Eye (tissue), 1 donor: ENCODE measurements around the gene MATCAP1.
A peak's percentile ranks its signal among the peaks of the same experiment; 100 is the strongest.

Experiments used
- DNase-seq: peaks from one replicate; pipeline ENCODE4 v3.0.0-alpha.2; 2015

The MATCAP1 gene

DNA sequence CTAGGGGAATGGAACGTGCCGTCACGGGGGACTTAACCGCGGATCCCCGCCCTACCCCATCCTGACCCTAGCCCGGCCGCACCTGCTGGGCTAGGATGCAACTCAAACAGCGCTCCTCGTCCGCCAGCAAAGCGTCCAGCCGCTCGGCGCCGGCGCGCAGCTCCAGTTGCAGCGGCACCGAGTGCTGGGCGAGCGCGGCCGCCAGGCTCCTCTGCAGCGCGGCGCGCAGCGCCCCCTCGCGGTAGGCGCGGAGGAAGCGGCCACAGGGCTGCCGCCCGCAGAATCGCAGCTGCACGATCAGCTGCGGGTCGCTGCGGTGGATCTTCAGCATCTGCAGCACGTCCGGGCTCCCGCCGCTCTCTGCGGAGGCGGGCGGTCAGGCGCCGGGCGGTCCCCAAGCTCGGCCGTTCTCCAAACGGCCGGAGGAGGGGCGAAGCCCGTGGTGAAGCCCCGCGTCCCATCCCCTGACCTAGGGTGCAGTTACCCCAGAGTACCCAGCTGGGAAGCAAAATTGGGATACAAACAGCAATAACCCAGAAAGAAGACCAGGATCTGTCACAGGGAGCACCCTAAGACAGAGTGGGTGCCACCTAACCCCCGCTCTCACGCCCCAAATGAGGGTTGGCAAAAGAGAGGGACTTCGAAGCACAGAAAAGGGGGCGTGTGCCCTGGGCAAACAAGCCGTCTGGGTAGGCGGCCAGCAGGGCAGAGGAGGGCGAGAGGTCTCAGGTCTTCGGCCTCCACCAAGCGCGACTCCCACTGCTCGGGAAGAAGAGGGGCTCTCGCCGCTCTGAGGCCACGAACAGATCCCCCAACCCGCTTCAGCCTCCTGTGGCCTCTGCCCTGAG is 28.2 kb downstream of the MATCAP1 start:
- DNase-seq = peak; percentile 93

DNA sequence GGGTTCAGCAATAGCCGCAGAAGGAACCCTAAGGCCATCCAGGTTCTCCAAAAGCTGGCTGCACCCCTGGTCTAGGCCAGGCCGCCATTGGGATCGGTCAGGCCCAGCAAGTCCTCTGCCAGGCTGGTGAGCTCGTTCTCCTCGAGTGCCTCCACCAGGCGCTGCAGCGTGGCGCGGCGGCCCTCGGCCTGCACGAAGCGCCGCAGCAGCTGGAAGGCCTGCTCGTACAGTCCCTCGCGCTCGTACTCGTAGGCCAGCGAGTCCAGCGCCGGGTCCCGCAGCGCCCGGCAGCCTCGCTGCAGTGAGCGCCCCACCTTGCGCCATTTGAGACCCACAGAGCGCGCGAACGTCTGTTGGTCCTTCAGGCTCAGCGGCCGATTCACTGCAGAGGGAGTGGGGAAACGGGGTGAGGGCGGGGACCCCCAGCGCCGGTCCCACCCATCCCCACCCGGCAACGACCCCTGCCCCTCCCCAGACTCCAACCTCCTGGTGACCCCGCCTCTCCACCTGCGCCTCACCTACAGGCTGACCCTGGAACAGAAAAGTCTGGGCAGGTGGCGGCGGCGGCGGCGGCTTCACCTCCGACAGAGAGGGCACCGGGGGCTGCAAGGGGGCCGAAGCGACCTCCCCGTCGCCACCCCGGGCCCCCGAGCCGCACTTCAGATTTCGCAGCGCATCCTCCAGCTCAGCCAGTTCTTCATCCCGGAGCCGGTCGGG is 29.0 kb downstream of the MATCAP1 start:
- DNase-seq = peak; percentile 48

DNA sequence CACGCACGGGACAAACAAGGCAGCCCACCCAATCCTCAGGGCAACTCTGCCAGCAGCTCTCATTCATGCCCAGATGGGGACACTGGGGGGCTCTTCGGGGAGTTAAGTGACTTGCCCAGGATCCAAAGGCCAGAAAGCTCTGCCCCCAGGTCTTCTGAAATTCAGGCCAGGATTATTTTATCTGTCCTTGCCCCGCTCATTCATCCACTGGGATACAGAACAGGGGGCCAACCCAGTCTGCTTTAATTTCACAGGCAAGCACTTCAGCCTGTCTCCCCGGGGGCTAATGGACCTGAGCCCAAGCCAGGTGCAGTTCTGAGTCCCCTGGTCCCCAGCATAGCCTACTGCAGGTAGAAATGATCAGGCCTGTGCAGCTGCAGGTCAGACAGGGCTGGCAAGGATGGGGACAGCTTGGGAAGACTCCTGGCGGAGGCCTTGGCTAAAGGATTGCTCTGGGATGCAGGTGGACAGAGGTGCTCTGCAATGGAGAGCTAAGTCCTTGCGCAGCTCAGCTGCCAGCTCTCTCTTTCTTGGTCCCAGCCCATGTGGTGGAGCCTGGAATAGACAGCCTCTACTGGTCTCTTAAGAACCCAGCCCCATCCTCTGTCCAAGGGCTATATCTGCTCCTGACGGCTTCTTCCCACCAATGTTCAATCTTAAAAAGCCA is 32.2 kb downstream of the MATCAP1 start:
- no peak for DNase-seq

DNA sequence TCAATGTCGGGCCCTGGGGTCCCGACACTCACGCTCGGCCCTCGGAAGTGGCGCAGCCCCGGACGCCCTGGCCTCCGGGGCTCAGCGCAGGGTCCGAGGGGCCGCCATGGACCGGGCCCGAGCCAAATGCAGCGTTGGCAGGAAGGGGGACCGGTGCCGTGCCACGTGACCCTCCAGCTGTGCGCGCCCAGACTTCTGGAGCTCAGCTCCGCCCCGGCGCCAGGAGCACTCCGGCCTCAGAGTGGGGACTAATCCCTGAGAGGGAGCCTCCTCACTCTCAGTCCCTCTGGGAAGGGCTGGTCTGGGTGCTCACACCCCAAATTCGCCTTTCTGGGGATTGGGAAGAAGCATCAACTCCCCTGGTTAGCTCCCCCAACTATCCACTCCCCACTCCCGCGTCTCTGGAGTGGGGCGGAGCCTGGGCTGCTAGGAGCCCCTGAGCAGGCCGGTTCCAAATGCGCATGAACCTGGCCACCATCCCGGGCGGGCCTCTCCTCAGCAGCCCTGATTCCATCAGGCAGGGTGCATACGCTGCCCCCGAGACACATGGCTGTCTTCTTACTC is 32.8 kb downstream of the MATCAP1 start, which contains the start of gene B3GNT9:
B3GNT9 (minus strand) TSS at position 166 of the 564 bp plus-strand sequence. CDS start 513 bp downstream, outside the sequence.
- peak; percentile 85 for DNase-seq

DNA sequence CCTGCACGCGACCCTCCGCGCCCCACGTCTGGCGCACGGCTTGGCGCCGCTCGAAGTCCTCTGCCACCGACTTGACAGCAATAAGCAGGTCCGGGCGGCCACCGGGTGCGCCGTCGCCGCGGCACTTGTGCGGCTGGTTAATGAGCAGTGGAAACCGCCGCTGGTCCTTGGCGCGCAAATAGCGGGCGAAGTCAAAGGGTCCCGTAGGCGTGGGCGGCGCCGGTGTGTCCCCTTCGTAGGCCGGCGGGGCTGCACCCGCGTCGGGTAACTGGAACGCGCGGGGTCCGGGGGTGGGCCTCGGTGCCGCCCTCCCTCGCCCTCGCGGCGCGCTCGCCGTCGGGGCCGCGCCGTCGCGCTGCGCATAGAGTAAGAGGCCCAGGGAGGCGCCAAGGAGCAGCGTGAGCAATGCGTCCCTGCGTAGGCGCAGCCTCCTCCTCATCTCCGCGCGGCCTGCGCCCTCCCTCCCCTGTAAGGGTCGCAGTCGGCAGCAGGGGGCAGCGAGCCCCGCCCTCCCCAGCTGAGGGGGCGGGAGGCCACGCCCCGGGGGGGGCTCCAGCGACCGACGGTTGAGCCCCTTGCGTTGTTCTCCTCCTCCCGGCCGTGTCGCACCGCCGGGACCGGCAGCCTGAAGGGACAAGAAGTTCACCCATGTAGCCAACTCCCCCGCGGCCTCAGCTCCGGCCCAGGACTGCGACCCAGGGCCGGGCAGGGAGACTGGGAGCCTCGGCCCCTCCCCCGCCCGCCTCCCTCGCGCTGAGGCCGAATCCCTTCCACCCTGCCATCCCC is 33.5 kb downstream of the MATCAP1 start:
- peak; percentile 77 for DNase-seq

DNA sequence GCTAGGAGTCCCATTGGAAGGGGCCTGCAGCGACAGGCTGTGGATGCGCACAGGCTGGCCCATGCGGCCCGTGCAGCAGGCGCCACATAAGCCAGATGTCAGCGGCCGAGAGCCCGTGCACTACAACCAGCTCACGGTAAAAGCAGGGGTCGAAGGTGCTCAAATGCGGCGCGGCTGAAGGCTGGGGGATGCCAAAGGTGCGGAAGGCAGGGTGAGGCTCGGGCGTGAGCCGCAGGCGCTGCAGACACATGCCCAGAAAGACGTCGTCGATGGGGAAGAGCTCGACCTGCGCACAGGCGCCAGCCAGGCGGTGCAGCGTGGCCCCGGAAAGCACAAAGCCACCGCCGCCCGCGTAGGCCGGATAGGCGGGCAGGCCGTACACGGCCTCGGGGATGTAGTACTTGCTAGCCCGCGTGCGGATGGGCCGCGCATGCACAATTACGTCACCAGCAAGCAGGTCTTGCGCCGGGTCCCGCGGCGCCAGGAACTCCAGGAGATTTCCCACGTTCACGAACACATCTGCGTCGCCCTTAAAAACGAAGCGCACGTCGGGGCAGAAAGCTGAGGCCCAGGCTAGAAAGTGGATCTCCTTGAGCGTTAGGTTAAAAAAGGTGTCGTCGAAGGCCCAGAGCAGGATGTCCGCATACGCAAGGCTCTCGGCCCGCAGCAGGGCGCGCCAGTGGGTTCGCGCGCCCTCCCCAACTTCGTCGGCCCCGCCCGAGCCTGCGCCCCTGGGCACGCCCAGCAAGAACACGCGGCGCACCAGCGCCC is 34.3 kb downstream of the MATCAP1 start:
- no peak for DNase-seq

DNA sequence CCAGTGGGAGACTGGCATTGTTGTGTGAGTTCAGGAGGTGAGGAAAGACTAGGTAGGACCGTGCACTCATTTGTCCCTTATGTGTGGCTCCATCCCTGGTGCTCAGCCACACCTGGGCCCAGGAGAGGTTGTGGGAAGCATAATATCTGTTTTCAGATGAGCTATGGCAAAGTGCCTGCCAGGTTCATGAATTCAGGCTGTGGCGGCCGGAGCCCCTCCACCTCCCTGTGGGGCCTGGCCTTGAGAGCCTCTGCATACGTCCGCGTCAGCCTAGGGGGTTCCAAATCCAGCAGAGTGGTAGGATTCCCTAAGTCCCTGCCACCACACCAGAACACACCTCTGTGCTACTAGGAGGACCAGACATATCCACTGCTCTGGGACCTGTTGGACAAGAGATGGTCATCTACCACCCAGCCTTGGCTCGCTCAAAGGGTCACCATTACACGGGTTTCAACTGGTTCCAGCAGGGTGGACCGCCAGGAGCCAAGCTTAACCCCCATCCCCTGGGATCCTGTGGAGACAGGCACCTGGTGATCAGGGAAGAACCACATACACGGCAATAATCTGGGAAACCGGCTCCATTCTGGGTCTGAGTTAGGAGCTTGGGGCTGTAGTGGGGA is 35.0 kb downstream of the MATCAP1 start:
- no peak for DNase-seq

DNA sequence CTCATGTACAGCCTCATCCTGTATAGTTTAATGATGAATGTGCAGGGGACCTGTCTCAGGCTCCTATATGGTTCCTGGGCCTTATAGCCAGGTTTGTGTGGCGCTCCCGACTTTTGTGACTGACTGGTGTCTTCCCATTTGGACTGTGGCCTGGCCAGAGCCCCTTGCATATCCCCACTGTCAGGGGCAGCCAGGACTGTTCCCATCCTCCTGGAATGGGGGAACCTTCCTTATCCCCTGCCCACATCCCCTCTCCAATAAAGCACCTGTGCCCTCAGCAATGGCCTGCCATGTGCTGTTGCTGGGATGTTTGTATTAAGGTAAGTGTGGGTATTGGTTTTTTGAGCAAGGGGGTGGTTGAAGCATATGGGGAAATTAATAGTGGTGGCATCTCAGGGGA is 35.5 kb downstream of the MATCAP1 start:
- no peak for DNase-seq

DNA sequence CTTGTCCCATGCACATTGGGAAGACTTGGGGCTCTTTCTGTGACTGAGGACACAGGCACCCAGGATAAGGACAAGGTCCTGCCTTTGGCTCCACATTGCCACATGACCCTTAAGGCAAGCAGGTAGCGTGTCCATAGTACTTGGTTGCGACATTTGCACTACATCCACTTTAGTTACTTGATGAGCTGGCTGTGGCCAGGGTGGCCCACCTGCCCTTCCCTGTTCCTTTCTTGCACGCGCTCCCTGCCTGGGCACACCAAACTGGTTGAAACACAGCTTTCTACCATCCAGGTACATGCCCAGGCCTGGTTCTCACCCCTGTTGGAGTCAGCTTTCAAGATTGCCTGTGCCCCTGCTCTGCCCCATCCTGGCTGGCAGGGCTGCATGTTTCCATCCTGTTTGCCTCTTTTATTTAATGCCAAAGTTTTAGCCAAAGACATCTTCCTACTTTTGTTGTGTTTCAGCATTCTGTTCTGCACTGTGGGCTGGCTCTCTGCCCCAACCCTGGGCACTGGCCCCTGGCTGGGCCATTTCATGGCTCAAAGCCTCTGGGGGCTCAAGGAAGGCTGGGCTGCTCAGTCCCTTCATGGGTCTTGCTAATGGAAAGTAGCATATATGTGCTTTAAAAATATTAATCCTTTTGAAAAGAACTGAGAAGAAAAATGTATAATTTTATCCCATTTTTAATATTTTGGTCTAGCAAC is 36.2 kb downstream of the MATCAP1 start:
- DNase-seq = no peak

DNA sequence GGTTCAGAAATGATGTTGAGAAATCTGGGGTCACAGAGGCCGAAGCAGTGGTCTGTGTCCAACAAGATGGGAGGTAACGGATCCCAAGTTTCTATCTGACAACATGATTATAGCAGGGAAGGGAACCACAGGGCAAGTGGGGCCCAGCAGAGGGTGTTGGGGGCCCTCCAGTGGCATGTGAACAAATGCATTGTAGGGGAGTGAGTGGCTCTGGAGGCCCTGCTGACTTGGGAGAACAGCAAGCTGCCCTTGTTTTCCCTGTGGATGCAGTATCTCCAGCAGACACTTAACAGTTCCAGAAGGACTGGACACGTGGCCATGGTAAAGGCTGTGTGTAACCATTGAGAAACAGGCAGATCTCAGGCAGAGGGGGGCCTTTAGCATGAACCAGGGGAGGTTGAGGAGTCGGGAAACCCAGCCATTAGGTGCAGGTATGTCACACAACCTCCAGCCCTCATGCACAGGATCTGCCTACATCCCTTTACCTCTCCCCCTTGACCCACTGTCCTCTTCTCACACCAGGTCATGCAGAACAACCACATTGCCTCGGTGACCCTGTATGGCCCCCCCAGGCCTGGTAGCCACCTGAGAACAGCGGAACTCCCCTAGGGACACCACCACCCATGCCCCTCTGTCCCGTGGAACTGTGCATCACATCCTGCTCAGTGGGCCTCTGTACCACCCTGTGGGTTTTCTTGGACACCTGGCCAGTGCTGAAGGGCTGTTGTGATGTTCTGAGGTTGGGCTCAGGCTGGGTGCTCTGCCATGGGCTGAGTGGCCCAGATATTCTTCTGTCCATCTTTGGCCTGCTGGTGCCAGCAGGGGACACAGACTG is 37.0 kb downstream of the MATCAP1 start:
- no peak for DNase-seq

DNA sequence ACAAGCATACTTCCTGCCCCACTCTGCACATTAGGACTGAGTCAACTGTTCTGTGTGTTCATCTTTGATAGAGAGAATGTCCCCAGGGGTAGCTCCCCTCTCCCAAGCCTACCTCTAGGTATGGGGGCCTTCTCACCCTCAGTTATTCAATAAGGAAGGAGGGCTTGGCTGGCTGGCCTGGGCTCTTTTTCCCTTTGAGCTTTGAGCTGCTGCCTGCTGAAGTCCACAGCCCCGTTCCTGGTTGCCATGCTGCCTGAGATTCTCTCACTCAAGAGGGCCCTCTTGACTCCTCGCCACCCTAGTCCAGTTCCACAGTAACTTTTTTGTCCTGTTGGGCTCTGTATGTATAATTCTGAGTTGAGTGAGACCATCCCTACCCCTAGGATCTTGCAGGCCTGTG is 38.0 kb downstream of the MATCAP1 start:
- DNase-seq = no peak

DNA sequence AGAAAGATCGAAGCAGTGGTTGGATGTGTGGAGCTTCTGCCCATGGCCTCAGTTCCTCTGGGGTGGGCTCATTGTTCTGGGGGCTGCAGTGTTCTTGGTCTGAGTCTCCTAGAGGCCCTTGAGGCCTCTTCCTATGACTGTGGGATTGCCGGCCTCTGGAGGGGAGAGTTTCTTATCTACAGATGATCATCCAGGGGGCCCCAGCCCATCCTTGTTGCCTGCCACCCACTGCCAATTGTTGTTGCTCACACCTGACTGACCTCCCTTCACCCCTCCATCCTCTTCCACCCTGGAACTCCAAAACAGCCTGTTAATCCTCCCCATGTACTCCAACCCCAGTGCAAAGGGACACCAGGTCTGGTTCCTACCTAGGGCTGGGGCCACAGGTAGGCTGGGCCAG is 38.8 kb downstream of the MATCAP1 start:
- no peak for DNase-seq

DNA sequence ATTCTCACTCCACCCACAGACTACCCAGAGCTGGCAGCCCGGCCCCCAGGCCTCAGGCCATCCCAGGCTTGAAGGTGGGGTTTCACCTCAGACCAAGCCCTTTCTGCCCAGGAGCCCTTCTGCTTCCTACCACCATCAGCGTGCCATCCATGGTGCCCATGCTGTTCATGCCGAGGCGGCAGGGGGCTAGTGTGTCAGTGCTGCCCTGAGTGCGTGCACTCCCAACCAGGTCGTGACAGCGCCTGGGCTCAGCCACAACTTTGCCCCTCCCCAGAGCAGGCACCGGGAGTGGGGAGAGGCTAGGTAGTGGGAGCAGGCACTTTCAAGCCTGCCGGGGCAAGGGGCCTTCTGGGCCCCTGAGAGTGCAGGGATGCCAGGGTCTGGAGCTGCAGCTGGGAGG is 41.4 kb downstream of the MATCAP1 start:
- no peak for DNase-seq

DNA sequence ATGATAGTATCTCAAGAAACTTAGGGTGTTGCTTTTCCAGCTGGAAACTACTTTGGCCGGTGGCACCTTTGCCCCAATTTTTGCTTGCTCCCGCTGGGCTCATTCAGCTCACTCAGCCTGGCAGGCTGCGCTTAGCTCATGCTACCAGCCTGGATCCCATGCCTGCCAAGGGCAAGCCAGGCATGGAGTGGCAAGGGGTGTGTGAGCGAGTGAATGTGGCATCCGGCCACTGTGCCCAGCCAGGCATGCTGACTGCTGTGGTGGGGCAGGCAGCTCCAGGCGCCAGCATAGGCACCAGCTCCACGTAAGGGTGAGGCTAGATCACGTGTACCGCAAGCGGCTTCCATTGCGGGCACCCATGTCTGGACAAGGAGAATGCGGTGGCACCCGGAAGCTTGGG is 42.4 kb downstream of the MATCAP1 start:
- DNase-seq = no peak

DNA sequence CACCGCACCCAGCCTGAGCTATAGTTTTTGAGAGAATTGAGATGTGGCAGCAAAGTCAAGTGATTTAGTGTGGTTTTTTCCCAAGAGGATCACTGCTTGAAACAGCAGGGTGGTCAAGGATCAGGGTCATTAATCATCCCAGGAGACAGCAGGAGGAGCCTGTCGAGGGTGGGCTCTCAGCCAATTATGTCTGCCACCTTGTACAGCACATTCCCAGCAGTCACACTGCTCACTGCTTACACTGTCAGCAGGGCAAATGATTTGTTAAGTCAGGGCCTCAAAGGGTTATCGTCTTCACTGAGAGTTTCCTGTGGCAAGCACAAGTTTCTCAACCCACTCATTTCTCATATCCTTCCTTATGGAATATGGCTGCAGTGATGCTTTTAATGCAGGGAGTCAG is 46.2 kb downstream of the MATCAP1 start:
- DNase-seq = no peak

DNA sequence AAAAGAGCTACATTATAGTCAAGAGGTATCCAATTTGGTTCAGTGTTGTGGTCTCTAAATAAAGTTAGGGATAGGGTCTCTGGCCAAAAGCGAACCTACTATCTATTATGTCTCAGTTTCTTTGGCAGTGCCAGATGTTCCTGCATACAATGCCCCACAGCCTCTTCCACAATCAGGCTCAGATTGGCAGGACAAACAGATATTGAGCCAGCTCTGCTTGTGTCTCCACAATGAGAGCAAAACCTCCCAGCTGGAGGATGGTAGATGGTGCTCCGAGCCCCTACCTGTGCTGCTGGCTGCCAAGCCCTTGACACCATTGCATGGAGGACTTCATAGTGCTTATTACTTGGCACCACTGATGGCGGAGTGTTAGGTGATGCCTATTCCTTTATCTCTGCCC is 54.3 kb downstream of the MATCAP1 start:
- DNase-seq = no peak

DNA sequence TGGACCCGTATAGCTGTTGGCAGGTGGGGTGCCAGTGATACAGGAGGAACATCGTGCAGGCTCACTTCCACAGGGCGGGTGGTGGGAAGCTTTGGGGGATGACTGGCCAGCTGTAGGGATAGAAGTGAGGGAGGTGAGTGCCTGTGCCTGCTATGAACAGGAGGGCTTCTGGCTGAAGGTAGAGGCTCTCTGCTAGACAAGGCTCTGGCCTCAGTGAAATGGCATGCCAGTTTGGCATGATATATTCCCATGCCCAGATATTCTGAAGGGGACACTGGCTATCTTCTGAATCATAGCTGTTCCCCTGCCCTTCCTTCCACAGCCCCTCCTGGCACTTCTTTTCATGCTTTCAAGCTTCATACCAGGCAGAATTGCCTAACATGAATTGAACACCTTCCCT is 54.9 kb downstream of the MATCAP1 start:
- DNase-seq = no peak

DNA sequence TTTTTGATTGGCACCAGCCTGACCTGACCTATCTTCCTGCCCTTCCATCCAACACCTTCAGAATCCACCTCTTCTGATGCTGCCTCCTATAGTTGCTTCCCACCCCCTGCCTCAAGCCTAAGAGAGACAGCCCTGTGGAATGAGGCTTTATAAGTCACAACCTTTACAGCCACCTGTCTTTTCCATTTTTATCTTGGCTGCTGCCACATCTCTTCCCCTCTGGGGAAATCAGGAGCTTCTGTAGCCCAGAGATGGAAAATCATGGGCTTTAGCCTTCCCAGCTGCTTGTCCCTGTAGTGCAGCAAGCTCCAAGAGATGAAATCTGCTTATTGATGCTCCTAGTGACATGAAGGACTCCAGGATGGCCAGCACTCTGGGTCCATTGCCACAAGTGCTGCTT is 55.3 kb downstream of the MATCAP1 start:
- DNase-seq = no peak
